ENCODE data around the gene FAM210A.
"Not testable (repeated sequence)": the region's sequence is repeated elsewhere in the genome, so short reads cannot be mapped to it uniquely, and the experiment has no call there.

Gene FAM210A, protein sequence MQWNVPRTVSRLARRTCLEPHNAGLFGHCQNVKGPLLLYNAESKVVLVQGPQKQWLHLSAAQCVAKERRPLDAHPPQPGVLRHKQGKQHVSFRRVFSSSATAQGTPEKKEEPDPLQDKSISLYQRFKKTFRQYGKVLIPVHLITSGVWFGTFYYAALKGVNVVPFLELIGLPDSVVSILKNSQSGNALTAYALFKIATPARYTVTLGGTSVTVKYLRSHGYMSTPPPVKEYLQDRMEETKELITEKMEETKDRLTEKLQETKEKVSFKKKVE

DNA sequence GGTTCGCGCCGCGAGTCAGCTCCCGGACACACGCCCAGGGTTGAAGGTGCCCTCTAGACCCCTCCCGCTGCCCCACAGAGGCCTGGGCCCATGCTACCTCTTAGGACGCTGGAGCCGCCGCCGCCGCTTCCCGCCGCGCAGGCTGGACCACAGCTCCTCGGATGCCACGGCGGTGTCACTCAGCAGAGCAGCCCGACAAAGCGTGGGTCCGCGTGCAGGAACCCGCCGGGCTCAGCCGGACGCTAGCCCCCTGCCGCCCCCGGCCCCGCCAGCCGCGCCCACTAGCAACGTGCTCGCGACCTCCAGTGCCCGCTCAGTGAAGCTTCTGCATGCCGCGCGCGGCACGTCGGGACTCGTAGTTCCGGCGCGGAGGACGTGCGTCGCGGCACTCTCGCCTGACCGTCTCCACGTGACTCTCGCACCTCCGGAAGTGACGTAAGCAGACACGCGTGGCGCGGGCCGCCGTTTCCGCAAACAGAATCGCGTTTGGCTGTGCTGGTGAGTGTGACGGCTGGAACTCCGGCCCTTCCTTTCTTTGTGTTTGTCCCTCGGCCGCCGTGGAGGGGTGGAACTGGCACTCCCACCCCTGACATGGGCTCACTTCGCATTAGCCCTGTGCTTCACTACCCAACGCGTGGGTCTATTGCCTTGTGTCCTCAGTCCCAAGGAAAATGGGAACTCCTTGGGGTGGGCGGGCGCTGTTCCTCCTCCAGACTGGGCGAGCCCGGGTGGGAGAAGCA is at the start of gene FAM210A, which contains the start of gene RNMT:
Gene FAM210A (minus strand): TSS at position 327 of the 740 bp plus-strand sequence. CDS start 44,481 bp downstream, outside the sequence.
Gene RNMT (plus strand): TSS at position 442 of the 740 bp plus-strand sequence. CDS start 4,845 bp downstream, outside the sequence.
- peak; percentile 87 for DNase-seq (ENCODE audit: low read depth, low spot score)

DNA sequence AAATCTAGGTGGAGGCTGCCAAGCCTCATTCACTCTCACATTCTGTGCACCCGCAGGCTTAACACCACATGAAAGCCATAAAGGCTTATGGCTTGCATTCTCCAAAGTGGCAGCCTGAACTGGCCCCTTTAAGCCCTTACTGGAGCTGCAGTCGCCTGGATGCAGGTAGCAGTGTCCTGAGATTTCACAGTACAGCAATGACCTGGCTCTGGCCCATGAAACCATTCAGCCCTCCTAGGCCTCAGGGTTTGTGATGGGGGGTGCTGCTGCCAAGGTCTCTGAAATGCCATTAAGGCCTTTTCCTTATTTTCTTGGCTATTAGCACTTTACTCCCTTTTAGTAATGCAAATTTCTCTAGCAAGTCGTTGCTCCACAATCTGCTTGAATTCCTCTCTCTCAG is 48.7 kb upstream of the FAM210A start:
- no peak for DNase-seq (ENCODE audit: low read depth, low spot score)

DNA sequence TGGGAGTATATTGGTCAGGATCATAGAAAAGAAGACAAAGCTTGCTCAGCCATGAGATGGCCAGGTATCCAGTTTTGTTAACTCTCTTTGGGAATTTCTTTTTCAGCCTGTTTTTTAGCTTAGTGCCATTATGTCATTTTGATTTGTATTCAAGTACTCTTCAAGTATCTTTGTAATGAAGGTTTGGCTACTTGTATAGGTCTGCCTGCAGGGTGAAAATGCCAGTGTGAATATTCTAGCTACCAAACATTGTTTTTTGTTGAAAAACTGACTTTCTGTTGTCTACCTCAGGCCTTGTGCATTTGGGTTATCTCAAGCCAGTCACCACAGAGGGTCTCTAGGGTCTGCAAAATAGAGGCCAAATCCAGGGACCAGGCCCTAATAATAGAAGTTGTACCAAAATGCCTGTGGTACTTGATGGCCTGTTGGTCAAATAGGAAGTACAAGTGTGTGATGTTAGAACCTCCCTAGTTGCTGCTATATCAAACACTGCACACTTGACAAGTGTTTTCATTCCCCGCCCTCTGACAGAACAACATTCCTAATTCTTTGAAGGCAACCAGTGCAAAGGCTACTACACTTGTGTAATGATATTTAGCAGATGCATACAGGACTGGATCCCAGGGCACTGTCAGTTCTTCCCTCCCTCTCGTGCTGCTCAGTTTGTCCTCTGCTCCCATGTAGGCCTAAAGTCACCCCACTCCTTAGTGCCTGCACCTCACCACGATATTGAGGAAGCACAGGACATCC is 36.5 kb upstream of the FAM210A start:
- DNase-seq (ENCODE audit: low read depth, low spot score) = no peak

DNA sequence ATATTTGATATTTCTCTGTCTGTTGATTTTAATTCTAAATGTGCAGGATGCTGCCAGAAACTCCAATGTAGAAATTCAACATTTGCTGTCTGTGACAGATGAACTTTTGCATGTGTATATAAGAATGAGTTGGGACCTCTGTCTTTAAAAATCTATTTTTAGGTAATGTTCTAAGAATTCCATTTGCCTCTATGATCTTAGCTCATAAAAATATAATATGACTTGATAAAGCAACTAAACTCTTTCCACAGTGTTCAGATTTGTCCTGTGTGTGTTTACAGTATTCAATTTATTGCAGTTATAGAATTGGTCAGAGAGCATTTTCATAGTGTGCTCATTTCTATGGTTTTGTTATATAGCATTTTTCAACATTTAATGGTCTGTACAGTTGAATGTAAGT is 33.7 kb upstream of the FAM210A start:
- DNase-seq (ENCODE audit: low read depth, low spot score) = no peak

DNA sequence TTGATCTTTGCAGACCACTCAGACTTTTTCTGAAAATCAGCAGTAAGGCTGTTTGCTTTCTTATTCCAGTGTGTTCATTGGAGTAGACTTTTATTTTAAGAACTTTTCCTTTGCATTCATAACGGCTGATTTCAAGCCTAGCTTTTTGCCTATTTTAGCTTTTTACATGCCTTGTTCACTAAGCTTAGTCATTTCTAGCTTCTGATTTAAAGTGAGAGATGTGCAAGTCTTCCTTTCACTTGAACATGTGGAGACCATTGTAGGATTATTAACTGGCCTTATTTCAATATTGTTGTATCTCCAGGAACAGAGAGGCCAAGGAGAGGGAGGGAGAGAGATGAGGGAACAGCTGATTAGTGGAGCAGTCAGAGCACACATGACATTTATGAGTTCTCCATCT is 32.3 kb upstream of the FAM210A start:
- DNase-seq (ENCODE audit: low read depth, low spot score) = no peak

DNA sequence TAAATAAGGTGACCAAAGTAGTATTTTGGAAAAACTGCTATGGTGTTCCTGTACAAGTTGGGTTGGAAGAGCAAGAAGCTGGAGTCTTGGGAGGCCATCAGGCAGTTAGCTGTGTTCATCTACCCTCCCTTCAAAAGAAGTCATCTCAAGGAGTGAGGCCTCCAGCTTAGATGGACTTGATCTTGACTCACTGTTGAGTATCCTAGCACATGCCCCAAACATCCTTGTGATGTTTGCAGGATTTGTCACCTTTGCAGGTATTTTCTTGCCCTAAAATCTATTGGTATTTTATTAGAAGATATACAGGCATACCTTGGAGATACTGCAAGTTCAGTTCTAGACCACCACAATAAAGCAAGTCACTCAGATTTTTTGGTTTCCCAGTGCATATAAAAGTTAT is 30.3 kb upstream of the FAM210A start:
- no peak for DNase-seq (ENCODE audit: low read depth, low spot score)

DNA sequence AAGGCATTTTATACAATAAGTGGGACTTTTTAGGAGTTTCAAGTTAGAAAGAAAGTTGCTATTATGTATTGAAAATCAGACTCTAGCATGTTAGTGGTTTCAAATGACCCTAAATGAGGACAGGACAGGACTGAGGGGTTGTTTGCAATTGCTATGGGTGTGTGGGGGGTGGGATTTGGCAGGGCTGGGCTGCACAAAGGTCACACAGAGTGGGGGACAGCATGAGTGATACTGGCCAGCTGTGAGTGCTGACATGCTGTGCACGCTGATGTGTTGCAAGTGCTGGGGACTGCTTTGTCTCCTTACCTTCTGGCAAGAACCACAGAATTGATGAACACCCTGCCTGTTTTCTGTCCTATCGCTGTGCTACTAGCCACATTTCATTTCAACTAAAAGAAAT is 29.9 kb upstream of the FAM210A start:
- DNase-seq (ENCODE audit: low read depth, low spot score) = no peak

DNA sequence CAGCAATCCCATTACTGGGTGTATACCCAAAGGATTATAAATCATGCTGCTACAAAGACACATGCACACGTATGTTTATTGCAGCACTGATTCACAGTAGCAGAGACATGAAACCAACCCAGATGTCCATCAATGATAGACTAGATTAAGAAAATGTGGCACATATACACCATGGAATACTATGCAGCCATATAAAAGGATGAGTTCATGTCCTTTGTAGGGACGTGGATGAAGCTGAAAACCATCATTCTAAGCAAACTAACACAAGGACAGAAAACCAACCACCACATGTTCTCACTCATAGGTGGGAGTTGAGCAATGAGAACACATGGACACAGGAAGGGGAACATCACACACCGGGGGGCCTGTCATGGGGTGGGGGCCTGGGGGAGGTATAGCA is 25.2 kb upstream of the FAM210A start:
- not testable (repeated sequence) for DNase-seq (ENCODE audit: low read depth, low spot score)

DNA sequence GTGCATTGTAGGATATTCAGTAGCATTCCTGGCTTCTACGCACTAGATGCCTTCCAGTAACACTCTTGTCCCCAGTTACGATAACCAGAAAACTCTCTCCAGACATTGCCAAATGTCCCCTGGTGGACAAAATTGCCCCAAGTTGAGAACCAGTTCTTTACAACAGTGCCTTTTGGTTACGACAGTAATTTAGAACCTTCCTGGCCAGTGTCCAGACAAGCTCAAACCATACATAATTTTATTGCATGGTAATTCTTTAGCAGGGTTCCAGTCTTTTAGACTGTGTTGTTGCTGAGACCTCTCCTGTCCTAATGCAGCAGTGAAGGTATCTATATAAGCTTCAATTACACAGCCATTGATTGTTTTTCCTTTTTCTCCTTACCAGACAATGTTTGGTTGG is 20.3 kb upstream of the FAM210A start:
- DNase-seq (ENCODE audit: low read depth, low spot score) = no peak

DNA sequence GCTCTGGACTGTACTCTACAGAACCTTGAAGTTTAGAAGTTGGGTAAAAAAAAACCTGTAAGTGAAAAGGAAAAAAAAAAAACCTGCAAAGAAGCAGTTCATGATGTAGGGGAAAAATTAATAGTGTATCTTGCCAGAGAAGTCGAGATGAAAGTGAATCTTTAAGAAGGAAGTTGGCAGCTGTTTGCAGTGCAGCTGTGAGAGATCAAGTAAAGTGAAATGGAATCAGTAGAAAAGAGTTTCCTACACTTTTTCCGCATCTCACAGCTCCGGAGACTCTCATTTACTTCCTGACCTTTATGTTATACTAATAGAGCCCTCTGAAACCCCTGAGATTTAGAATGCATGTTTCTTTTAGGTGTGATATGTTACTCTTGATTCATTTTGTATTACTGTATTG is 19.3 kb upstream of the FAM210A start:
- DNase-seq (ENCODE audit: low read depth, low spot score) = no peak

DNA sequence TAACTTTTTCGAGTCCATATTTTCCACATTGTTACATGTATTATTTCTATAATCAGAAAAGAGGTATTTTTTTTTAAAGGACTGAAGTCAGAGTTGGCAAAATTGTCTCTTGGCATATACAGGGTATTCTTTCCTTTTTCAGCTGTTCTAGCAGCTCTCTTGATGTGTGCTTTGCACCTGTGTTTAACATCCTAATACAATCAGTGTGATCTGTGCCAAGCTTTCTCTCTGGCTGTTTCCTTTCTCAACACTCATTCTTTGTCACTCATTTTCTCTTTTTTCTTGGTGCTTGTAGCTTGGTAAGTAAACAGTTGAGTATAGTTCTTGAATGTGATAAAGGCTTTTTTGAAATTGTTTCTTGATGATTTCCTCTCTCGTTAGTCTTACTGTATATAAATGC is 9.3 kb upstream of the FAM210A start:
- no peak for DNase-seq (ENCODE audit: low read depth, low spot score)

DNA sequence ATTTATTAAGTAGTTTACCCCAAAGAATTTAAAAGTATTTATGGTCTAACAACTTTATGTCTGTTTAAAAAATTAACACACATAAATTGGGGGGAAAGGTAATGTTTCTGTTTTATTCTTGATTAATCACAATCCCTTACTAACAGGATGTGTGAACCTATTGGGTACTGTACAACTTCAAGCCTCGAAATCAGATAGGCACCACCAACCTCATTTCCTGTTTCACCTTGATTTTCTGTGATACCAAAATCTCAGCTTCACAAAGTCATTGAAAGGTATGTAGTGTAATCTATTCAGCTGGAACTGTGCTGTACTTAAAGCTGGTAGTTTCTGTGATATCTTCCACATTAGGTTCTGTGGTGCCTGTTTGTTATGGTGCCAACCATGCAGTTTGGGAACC is 4.1 kb upstream of the FAM210A start:
- DNase-seq (ENCODE audit: low read depth, low spot score) = no peak

DNA sequence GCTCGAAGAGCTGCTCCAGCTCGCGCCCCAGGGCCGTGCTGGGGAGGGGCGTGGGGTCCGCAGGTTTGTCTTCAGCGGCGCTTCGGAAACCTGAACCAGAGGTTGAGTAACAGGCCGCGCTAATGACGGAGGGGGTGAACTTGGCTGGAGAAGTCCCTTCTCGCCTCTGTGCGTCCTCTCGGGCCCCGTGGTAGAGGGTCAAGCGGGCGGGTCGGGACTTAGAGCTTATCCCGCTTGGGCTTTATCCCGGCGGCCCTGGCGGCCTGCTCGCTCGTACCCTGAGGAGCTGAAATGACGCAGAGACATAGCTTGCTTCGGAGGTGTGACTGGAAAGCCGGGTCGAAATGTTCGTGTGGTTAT is 594 bp upstream of the FAM210A start:
- no peak for DNase-seq (ENCODE audit: low read depth, low spot score)

DNA sequence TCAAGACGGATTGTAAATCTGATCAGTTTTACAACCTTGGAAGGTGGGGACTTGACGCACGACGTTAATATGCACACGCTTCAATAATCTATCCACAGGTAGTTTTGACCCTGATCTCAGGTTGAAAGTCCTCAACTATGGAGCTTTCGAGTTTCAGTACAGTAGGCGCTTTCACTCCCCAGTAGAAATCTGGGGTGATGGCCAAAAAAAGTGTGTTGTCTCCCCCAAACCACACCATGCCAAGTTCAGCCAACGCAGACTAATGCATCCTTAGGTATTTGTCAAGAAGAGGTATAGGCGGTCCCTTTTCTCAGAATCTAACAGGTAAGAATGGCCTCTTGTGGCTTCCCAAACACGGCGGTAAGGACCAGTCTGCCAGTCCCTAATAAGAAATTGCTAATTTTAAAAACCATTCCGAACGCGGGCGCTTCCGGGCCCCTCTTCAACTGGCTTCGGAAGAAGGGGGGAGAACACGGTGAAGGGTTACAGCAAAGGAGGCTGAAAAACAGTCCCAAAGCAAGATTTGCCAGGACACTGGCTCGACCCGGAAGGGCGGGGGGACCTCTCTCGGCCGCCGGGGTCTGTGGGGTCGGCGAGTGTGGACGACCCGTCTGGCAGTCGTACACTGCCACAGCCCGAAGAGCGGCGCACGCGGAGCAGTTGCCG is 659 bp downstream of the FAM210A start:
- no peak for DNase-seq (ENCODE audit: low read depth, low spot score)

DNA sequence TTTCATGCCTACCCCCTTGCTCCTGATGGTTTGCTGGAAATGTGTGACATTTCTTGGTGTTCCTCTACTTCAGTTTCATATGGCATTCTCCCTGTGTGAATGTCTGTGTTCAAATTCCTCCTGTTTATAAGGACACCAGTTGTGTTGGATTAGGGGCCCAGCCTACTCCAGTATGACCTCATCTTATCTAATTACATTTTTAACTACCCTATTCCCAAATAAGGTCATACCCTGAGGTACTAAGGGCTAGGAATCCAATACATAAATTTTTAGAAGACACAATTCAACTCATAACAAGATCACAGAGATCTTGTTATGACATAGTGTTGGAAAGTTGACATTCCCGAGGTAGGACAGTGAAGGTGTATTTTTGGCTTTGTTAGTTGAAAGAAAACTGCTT is 5.5 kb downstream of the FAM210A start:
- no peak for DNase-seq (ENCODE audit: low read depth, low spot score)

DNA sequence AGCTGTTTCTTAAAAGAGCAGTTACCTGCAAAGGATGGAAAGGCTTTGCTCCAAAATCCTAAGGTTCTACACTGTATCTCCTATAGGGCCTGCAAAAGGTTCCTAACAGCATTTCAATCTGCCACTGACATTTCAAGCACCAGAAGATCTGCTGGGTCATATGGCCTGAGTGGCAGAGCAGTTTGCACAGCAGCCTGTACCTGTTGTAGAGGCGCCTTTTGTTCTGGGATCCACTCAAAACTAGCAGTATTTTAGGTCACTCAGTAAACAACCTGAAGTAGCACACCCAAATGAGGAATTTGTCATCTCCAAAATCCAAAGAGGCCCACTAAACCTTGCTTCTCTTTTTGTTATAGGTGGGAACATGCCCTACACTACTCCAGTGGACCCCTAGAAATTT is 6.2 kb downstream of the FAM210A start:
- DNase-seq (ENCODE audit: low read depth, low spot score) = no peak

DNA sequence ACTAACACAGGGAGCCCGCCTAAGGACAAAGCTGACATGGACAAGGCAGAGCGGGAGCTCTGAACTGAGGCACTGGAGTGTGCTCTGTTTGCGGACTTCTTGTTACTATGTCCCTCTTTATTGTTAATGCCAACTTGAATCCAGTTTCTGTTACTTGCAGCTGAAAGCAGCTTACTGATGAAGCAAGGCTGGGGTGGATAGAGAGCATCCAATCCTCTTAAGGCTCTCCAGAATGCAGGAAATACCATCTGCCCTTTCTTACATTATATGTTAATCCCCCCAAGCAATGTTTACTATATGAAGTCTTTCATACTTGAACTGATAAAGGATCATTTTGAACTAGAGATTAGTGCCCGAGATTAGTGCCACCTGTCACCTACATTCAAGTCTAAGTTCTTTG is 9.4 kb downstream of the FAM210A start:
- DNase-seq (ENCODE audit: low read depth, low spot score) = no peak

DNA sequence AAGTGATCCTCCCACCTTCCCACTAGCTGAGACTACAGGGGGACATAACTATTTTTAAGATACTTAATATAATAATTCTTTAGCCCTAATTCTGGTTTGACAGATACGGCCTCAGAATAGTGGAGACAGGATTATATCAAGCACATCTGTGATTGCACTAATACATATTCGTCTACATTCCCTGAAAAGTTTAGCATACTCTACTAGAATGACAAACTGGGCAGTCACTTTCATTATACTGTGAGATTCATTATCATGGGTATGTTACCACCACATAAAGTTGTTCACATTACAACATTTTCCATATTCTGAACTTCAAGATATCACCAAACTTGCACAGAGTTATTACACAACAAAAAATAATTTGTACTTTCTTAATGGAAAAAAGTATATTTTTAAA is 11.0 kb downstream of the FAM210A start:
- no peak for DNase-seq (ENCODE audit: low read depth, low spot score)

DNA sequence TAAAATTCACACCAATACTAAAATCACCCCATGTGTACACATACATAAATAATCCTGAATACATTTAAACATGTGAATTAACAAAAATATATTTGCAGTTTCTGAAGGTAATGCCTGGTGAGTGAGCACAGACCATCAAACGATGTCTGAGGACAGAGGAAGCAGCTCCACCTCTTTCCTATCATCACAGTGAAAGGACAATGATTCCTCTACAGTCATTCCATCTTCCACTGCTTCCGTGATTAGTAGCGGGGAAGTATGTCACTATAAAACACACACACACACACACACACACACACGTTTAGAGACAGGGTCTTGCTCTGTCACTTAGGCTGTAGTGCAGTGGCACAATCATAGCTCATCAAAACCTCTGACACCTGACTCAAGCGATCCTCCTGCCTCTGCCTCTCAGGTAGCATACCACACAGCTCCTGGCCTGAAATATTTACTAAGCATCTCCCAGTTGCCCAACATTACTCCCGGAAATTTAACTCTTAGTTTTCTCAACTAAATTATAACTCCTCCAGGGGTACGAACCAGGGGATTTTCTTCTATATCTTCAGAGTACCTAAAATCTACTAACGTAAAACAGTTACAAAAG is 12.8 kb downstream of the FAM210A start:
- no peak for DNase-seq (ENCODE audit: low read depth, low spot score)

DNA sequence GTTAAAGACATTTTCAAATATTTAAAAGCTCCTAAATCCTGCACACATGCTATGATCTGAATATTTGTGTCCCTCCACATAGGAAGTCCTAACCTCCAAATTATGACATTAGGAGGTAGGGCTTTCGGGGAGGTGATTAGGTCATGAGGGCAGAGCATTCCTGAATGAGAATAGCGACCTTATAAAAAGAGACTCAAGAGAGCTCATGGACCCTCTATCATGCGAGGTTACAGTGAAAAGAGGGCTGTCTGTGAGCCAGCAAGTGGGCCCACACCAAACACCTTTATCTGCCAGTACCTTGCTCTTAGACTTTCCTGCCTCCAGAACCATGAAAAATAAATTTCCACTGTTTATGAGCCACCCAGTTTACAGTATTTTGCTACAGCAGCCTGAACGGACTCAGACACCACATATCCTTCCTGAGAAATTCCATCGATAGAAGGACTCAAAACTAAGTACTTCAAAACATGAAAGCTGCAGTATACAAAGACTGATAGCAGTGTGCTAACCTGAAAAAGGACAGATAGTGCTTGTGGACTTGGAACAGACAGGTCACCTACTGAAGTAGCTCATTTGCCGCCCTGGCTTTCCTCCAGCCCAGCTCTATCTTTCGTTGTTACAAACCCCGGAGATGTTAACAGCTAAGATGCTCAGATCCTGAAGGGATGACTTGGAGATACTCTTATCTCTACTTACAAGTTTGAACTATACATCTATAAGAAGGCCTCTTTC is 13.8 kb downstream of the FAM210A start:
- DNase-seq (ENCODE audit: low read depth, low spot score) = no peak

DNA sequence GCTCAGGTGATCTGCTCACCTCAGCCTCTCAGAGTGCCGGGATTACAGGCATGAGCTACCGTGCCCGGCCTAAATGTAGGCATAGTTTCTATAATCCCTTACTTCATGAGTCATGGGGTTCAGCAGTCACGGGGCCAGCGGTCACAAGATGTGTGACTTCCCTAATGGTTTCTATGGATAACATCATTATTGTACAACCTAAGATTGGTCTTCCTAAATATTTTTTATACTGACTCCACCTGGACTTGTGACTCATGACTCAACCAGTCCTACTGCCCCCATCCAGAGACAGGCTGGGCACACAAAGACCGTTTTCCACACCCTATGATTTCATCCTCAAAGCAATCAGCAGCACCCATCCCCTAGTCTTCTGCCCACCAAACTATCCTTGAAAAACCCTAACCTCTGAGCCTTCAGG is 15.9 kb downstream of the FAM210A start:
- no peak for DNase-seq (ENCODE audit: low read depth, low spot score)

All from activated naive CD8-positive, alpha-beta T cell treated with anti-CD3 and anti-CD28 coated beads, Interleukin-2, amount 50 U/mL, for 16 hours (primary cell).